DND-41 (cell line): ENCODE results near the gene PRKAG2.

Experiments
- EZH2 ChIP-seq: IDR thresholded peaks from 3 replicates; pipeline ENCODE4 v1.6.1; 2012; ENCODE audit warnings: borderline replicate concordance, low read depth, mild to moderate bottlenecking, moderate library complexity, low read length, inconsistent platforms; ENCODE audit not compliant: severe bottlenecking
- TF ChIP-seq, protein P1 (sequence below): IDR thresholded peaks from 2 replicates; pipeline ENCODE4 v1.5.1; 2012; ENCODE audit warnings: borderline replicate concordance, low read length, moderate library complexity, mild to moderate bottlenecking; ENCODE audit not compliant: poor library complexity, severe bottlenecking; ENCODE audit errors: extremely low read depth

DNA sequence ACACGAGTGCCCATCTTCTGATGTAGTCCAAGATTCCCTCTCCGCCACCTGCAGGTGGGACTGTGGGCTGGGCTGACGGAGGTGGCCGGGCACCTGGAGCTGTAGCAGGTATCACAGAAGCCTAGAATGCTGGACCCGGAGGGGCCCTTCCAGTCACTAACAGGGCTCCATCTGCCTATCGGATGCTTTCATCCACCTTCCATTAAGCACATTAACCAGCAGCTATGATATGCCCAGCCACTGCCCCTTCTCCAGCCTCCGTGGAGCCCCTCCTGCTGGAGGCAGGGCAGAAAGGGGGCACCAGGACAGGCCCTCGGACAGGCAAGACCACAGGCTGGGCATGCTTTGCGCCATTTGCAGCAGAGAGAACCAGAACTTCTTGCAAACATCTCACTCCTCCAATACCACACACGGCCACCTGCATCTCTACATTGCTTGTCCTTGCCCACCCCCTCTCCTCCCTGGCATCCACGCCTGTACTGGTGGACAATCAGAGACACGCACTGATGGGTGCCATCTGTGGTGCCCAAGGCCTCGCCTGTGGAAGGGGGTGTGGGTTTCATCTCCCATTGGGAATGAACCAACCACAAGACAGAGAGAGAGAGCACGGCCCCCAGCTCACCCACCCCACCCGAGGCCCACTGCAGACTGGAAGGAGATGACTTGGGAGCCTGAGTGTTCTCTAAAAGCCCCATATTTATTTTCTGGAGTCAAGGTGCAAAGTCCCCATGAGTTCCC lies 16.8 kb downstream of the PRKAG2 start:
- TF ChIP-seq, protein P1, sequence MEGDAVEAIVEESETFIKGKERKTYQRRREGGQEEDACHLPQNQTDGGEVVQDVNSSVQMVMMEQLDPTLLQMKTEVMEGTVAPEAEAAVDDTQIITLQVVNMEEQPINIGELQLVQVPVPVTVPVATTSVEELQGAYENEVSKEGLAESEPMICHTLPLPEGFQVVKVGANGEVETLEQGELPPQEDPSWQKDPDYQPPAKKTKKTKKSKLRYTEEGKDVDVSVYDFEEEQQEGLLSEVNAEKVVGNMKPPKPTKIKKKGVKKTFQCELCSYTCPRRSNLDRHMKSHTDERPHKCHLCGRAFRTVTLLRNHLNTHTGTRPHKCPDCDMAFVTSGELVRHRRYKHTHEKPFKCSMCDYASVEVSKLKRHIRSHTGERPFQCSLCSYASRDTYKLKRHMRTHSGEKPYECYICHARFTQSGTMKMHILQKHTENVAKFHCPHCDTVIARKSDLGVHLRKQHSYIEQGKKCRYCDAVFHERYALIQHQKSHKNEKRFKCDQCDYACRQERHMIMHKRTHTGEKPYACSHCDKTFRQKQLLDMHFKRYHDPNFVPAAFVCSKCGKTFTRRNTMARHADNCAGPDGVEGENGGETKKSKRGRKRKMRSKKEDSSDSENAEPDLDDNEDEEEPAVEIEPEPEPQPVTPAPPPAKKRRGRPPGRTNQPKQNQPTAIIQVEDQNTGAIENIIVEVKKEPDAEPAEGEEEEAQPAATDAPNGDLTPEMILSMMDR: no peak
- TF ChIP-seq EZH2: no peak
